HUES64 (cell line): ENCODE results near the gene GNA14.

Experiments used
- H3K27ac ChIP-seq: 2 replicates; pipeline ENCODE4 v1.7.0; 2013; ENCODE audit warnings: low read depth, low read length, inconsistent platforms
- H3K27me3 ChIP-seq: 2 replicates; pipeline ENCODE4 v1.6.1; 2013; ENCODE audit warnings: mild to moderate bottlenecking, low read length; ENCODE audit not compliant: insufficient read depth
- H3K36me3 ChIP-seq: 2 replicates; pipeline ENCODE4 v1.6.1; 2013; ENCODE audit warnings: mild to moderate bottlenecking, low read length; ENCODE audit not compliant: insufficient read depth
- H3K4me1 ChIP-seq: 2 replicates; pipeline ENCODE4 v1.6.1; 2013; ENCODE audit warnings: mild to moderate bottlenecking, low read length, moderate library complexity; ENCODE audit not compliant: insufficient read depth
- H3K4me3 ChIP-seq: 2 replicates; pipeline ENCODE4 v1.5.1; 2013; ENCODE audit warnings: mild to moderate bottlenecking, low read length, moderate library complexity
- H3K9ac ChIP-seq: 2 replicates; pipeline ENCODE4 v1.6.1; 2013; ENCODE audit warnings: mild to moderate bottlenecking, low read depth, low read length
- H3K9me3 ChIP-seq: 2 replicates; pipeline ENCODE4 v1.6.1; 2013; ENCODE audit warnings: low read depth, low read length; ENCODE audit not compliant: insufficient read depth
- WGBS: fragments of 150-250, 120-280 bp; methylation state at CpG from one replicate; pipeline ENCODE4 v1.1.7; 2013; ENCODE audit warnings: missing lambda C conversion rate; 5-methylcytosine and 5-hydroxymethylcytosine counted together

GNA14 gene

DNA sequence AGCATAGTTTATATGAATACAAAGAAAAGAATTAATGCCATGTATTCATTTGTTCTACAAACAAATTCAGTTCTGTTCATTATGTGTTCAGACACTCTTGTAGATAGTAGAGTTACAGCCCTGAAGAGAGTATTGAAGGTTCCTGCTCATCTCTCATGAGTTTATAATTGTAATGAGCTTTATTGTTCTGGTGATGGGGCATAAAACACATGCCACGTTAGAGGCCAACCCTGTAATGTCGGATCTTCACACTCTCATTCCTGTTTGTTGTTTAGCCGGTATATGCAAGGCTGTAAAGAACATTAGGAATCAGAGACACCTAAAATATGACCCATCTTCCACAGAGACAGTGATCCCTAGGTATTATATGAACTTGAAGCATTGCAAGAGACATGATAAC is 256.3 kb downstream of the GNA14 start:
- H3K27ac ChIP-seq: no peak overlapping the region
- H3K4me3 ChIP-seq: no peak overlapping the region
- 97% methylated on average over 3 of the region's 3 CpGs for WGBS

DNA sequence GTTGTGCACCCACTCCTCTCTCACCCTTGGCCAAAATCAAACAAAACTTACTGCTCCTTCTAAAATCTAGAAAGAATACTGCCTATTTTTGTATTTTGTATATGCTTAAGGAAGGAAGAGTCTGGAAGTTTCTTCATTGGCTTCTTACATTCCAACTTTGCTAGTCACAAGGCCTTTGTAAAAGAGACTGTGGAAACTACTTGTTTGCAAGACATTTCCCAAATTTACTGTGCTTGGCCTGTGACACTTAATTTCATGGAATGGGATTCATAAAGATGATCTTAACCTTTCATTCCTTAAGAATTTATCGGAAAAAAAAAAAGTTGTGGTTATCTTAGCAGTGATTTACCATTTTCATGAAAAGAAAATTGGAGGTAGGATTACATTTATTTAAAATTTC is 261.9 kb downstream of the GNA14 start:
- no CpG with 5 or more reads among the region's 1 CpG for WGBS
- H3K36me3 ChIP-seq: peaks cover 20% of the 10 kb centered on the region
- no peaks in the 10 kb centered on the region for H3K27me3 ChIP-seq
- H3K4me3 ChIP-seq: no peak overlapping the region
- no peaks in the 10 kb centered on the region for H3K9me3 ChIP-seq
- no peak overlapping the region for H3K9ac ChIP-seq
- H3K27ac ChIP-seq: no peak overlapping the region
- H3K4me1 ChIP-seq: no peaks in the 10 kb centered on the region

More for the DNA sequence above, 256.3 kb downstream of the GNA14 start:
- Histone ChIP-seq H3K9ac (no peak overlapping the region), H3K27me3 (no peaks in the 10 kb centered on the region), H3K9me3 (no peaks in the 10 kb centered on the region), H3K36me3 (0 out of 2 replicates have a peak, but pooled peaks cover 5% of the 10 kb centered on the region), H3K4me1 (no peaks in the 10 kb centered on the region)

DNA sequence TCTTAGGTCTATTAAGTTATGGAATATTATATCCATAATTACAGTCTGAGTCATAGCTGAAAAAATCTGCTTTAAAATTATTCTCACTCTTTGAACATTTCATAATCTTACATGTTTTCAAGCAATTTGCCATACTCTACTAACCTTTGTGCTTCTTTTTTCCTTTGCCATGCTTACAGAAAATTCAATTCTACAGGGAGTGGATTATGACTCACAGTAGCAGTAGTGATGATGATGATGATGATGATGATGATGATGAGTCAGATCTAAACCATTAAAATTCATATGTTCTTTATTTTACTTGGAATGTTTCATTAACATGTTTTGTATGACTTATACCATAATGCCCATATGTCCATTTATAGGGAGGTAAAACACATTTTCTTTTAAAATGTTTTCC is 263.7 kb downstream of the GNA14 start:
- Histone ChIP-seq H3K9me3 (no peaks in the 10 kb centered on the region), H3K27ac (no peak overlapping the region), H3K9ac (no peak overlapping the region), H3K27me3 (no peaks in the 10 kb centered on the region), H3K4me3 (no peak overlapping the region), H3K36me3 (peaks cover 17% of the 10 kb centered on the region), H3K4me1 (no peaks in the 10 kb centered on the region)

DNA sequence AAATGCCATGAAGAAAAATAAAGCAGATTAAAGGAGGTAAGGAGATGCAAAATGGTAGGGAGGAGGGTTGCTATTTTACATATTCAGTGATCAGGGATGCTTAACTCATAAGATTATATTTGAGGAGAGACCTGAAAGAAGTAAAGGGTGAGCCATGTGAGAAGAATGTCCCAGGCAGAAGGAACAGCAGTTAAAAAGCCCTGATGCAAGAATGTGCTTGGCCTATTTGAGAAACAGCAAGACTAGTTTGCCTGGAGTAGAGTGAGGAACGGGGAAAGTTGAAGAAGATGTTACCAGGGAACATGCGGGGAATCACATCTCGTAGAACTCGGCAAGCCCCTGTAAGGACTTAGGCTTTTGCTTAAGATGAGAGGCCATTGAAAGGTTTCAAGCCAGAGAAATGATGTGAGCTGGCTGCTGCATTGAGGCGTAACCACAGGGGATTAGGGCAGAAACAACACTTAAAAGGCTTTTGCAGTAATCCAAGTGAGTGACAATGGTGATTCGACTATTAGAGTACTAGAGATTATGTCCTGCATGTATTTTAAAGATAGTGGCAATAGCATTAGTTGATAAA is 272.1 kb downstream of the GNA14 start:
- no peaks in the 10 kb centered on the region for H3K27me3 ChIP-seq
- no peak overlapping the region for H3K27ac ChIP-seq
- H3K4me3 ChIP-seq: no peak overlapping the region
- H3K4me1 ChIP-seq: peaks cover 13% of the 10 kb centered on the region
- peaks cover 4% of the 10 kb centered on the region for H3K36me3 ChIP-seq
- WGBS: 76% methylated on average over 6 of the region's 6 CpGs
- H3K9me3 ChIP-seq: no peaks in the 10 kb centered on the region
- H3K9ac ChIP-seq: no peak overlapping the region

DNA sequence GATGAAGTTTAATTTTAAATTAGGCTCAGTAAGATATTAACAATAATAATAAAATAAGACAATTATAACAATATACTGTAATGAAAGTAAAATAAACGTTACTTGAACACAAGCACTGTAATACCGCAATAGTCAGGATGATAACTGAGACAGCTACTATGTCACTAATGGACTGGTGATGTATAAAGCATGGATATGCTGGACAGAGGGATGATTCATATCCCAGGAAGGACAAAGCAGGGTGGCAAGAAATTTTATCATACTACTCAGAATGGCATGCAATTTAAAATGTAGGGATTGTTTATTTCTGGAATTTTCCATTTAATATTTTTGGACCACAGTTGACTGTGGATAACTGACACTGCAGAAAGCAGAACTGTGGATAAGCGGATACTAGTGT is 273.9 kb downstream of the GNA14 start:
- H3K27me3 ChIP-seq: no peaks in the 10 kb centered on the region
- no peaks in the 10 kb centered on the region for H3K9me3 ChIP-seq
- peaks cover 22% of the 10 kb centered on the region for H3K36me3 ChIP-seq
- no peak overlapping the region for H3K9ac ChIP-seq
- 98% methylated on average over 2 of the region's 3 CpGs for WGBS
- H3K4me3 ChIP-seq: no peak overlapping the region
- no peak overlapping the region for H3K27ac ChIP-seq
- H3K4me1 ChIP-seq: peaks cover 13% of the 10 kb centered on the region
